IPS-NIHi7 (cell line): ENCODE results near the gene CD4.
"Not testable (repeated sequence)": the region's sequence is repeated elsewhere in the genome, so short reads cannot be mapped to it uniquely, and the experiment has no call there.

Experiments
- DNase-seq: peaks from one replicate; pipeline ENCODE4 v3.0.0; 2012; ENCODE audit warnings: mixed read lengths; ENCODE audit errors: extremely low spot score

Gene CD4

GRCh38 chr12:6847676-6848075, 58.3 kb downstream of the CD4 start:
- DNase-seq = no peak

- no peak for DNase-seq
These were observed 60.1 kb downstream of the CD4 start for GRCh38 chr12:6849427-6849826.

GRCh38 chr12:6849976-6850560, 60.7 kb downstream of the CD4 start:
- no peak for DNase-seq

GRCh38 chr12:6850796-6851152, 61.4 kb downstream of the CD4 start:
- peak; percentile 41 for DNase-seq

GRCh38 chr12:6851153-6851920, 62.0 kb downstream of the CD4 start, which contains the start of gene CDCA3:
Gene CDCA3 (minus strand): TSS chr12:6851286. CDS start chr12:6850952, 334 bp downstream.
- peak; percentile 100 for DNase-seq

- DNase-seq = peak; percentile 95
These were observed 62.8 kb downstream of the CD4 start, which contains the start of gene USP5 for GRCh38 chr12:6851921-6852650. Gene USP5 (plus strand): TSS chr12:6852150. CDS start chr12:6852180, 30 bp downstream.

- DNase-seq = peak; percentile 53
These were observed 63.5 kb downstream of the CD4 start for GRCh38 chr12:6852651-6853354.

- no peak for DNase-seq
These were observed 64.3 kb downstream of the CD4 start for GRCh38 chr12:6853626-6854025.

GRCh38 chr12:6854036-6854435, 64.7 kb downstream of the CD4 start:
- no peak for DNase-seq

- DNase-seq = no peak
These were observed 66.0 kb downstream of the CD4 start for GRCh38 chr12:6855322-6855721.

- DNase-seq = no peak
These were observed 69.5 kb downstream of the CD4 start for GRCh38 chr12:6858799-6859198.

- no peak for DNase-seq
These were observed 70.8 kb downstream of the CD4 start for GRCh38 chr12:6860116-6860515.

GRCh38 chr12:6860942-6861341, 71.6 kb downstream of the CD4 start:
- no peak for DNase-seq

GRCh38 chr12:6861391-6861790, 72.1 kb downstream of the CD4 start:
- DNase-seq = no peak

GRCh38 chr12:6863033-6863432, 73.7 kb downstream of the CD4 start:
- DNase-seq = no peak

GRCh38 chr12:6863586-6864321, 74.4 kb downstream of the CD4 start:
- DNase-seq = no peak

GRCh38 chr12:6865307-6865706, 76.0 kb downstream of the CD4 start:
- not testable (repeated sequence) for DNase-seq

GRCh38 chr12:6866163-6866919, 77.0 kb downstream of the CD4 start:
- DNase-seq = peak; percentile 64

GRCh38 chr12:6866920-6867412, 77.6 kb downstream of the CD4 start:
- no peak for DNase-seq
